Raji (cell line): ENCODE data around the gene DOCK3.

Experiments used
- POLR2A ChIP-seq: IDR thresholded peaks from 2 replicates; pipeline ENCODE4 v1.6.1; 2011; ENCODE audit warnings: low read depth, low read length, control low read depth; ENCODE audit not compliant: insufficient read depth

Gene DOCK3

GRCh38 chr3:51270559-51270958, 595.8 kb downstream of the DOCK3 start:
- no peak for TF ChIP-seq POLR2A

DNA sequence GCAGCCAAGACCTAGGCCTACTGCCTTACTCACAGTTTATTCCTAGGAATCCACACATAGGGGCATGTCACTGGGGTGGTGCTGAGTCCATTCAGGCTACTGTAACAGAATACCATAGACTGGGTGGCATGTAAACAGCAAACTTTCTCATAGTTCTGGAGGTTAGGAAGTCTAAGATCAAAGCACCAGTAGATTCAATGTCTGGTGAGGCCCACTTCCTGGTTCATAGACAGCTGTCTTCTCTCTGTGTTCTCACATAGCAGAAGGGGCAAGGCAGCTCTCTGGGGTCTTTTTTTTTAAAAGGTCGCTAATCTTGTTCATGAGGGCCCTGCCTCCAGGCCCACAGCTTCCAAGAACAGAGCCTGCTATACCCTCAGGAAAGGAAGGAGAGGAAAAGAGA, 596.4 kb downstream of the DOCK3 start:
- no peak for TF ChIP-seq POLR2A

DNA sequence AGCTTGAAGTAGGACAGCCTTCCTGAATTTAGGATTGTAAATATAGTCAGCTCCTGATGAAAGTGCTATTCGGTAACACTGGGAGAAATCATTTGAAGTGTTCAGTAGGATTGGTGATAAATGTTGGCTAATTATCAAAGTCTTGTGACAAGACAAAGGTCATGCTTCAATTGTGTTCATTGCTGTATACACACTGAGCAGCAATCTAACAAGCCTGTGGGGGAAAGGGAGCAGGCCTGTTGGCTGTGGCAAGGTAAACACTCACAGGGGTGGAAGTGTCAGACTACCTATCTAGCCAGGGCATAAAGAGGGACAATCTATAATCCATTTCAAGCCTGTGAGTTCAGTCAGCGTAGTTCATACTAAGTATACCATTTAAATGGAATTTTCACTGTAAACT, 599.3 kb downstream of the DOCK3 start:
- TF ChIP-seq POLR2A: no peak

GRCh38 chr3:51275111-51275805, 600.5 kb downstream of the DOCK3 start:
- no peak for TF ChIP-seq POLR2A

GRCh38 chr3:51276046-51276445, 601.3 kb downstream of the DOCK3 start:
- no peak for TF ChIP-seq POLR2A

DNA sequence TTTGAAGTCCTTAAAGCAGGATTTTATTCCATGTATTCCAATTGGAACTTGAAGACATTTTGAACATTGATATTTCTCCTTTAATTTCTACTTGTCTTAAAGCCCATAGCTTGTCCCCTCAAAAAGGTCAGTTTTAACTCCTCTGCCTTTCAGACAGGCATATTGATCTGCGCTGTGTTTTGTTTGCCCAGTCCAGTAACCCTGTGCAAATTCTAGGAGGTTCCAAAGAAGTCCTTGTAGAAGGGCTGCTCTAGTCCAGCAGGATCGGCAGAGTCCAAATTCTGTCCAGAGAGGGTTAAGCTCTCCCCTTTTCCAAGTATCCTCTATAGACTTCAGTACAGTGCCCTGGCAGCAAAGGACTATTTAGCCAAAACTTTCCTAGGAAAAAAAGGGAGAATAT, 604.7 kb downstream of the DOCK3 start:
- TF ChIP-seq POLR2A: no peak

DNA sequence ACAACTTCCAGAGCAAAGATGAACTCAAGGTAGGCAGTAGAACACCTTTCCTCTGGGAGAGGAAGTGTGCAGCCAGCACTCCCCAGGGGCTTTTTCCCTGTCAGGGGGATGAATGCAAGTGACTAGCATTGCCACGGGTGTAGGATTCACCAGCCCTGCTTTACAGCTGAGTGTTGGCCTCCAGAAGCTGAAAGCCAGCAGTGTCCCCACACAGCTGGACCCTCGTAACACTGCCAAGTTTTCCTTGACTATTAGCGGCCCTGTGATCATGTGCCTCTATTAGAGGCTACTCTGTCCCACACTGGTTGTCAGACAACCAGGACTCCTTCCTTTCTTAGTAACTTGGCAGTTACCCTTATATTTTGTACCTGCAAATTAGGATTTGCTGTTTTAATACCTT, 605.4 kb downstream of the DOCK3 start:
- no peak for TF ChIP-seq POLR2A

DNA sequence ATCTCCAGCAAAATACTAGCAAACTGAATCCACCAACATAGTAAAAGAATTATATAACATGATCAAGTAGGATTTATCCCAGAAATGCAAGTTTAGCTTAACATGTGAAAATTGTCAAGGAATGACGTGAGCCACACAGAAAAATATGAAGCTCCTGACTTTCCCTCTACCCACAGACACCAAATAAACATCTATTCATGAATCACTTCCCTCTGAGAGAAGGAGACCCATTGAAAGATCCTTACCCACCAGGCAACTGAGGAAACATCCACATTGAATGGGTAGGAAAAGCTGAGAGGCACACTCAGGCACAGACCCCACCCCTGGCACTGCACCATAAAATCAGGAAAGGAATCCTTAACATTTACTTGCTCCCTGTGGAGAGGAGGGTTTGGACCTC, 608.2 kb downstream of the DOCK3 start:
- no peak for TF ChIP-seq POLR2A

GRCh38 chr3:51283421-51283820, 608.7 kb downstream of the DOCK3 start:
- TF ChIP-seq POLR2A: no peak

GRCh38 chr3:51295625-51296024, 620.9 kb downstream of the DOCK3 start:
- no peak for TF ChIP-seq POLR2A

GRCh38 chr3:51297333-51297732, 622.6 kb downstream of the DOCK3 start:
- no peak for TF ChIP-seq POLR2A

- TF ChIP-seq POLR2A: no peak
Measured at GRCh38 chr3:51304230-51304629, 629.5 kb downstream of the DOCK3 start.

DNA sequence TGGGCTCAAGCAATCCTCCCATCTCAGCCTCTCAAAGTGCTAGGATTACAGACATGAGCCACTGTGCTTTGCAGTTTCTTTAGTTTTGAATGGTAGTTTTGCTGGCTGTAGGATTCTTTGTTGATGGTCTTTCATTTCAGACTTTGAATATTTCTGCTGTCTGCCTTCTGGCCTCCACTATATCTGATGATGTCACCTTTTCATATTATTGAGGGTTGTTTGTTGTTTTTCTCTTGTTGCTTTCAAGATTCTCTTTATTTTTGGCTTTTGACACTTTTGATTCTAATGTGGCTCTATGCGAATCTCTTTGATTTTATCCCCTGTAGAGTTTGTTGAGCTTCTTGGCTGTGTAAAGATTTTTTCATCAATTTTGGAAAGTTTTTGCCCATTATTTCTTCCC, 631.4 kb downstream of the DOCK3 start:
- TF ChIP-seq POLR2A: no peak

- TF ChIP-seq POLR2A: no peak
Measured at GRCh38 chr3:51307458-51307857, 632.7 kb downstream of the DOCK3 start.

DNA sequence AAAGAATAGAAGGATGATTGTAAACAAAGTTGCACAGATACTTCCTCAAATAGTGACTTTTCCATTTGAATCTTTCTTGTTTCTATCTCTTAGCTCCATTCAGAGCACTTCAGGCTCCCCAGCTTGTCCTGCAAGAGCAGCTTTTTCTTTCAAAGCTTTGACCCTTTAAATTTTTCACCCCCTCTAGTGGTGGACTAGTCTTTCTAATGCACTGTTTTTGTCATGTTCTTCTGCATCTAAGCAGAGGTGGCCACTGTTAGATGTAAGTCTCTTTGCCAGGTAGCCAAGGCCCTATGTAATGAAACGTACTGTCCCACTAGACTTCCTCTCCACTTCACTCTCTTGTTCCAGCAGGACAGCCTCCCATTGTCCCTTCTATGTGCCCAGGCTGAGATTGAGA, 636.3 kb downstream of the DOCK3 start:
- no peak for TF ChIP-seq POLR2A

- TF ChIP-seq POLR2A: no peak
Measured at GRCh38 chr3:51328206-51328605, 653.5 kb downstream of the DOCK3 start.

GRCh38 chr3:51330046-51330445, 655.3 kb downstream of the DOCK3 start:
- no peak for TF ChIP-seq POLR2A
